Gastroesophageal sphincter (tissue), 3 donors: ENCODE data around the gene NFATC4.

ENCODE experiments used
- CTCF ChIP-seq, 4 experiments: fragments of 200-600 bp in 2 of 4; fragments of 450-650 bp in 2 of 4; sonication (generic) in 1 of 4; IDR thresholded peaks; one replicate each; pipeline ENCODE4 v1.5.1; 2017 to 2019; ENCODE audit warnings: antibody characterized with exemption in 4 of 4, mild to moderate bottlenecking in 2 of 4, moderate library complexity in 2 of 4
- EP300 ChIP-seq: sonication (generic); formaldehyde crosslinking; IDR thresholded peaks from one replicate; pipeline ENCODE4 v1.6.1; 2017; ENCODE audit warnings: antibody characterized with exemption, mild to moderate bottlenecking

GRCh38 chr14:24332268-24332993 lies 35.6 kb upstream of the NFATC4 start:
- no peak for TF ChIP-seq EP300
- peak in 3 of 4 experiments; percentile 73 to 81 (median 80) for TF ChIP-seq CTCF (IDR thresholded peaks at IDR 0.05)
